OCI-LY3 (cell line): ENCODE measurements around the gene SLC25A21.

Experiments
- H2AFZ ChIP-seq: fragments of 200-600, 300-600 bp; shearing (Covaris generic); 2 replicates; pipeline ENCODE4 v1.6.0; 2014; ENCODE audit warnings: antibody characterized with exemption, low read depth, low read length
- H3K27ac ChIP-seq: fragments of 200-600, 300-600 bp; sonication (generic); 2 replicates; pipeline ENCODE4 v1.5.1; 2014; ENCODE audit warnings: mild to moderate bottlenecking, low read length, moderate library complexity, mixed read lengths
- H3K27me3 ChIP-seq: fragments of 200-600, 300-600 bp; sonication (generic); 2 replicates; pipeline ENCODE4 v1.6.1; 2014; ENCODE audit warnings: low read depth, low read length, mixed read lengths
- H3K36me3 ChIP-seq: fragments of 200-600, 300-600 bp; sonication (generic); replicated peaks from 2 replicates; pipeline ENCODE3; 2014; ENCODE audit warnings: low read depth, low read length, mixed read lengths
- H3K4me1 ChIP-seq: fragments of 300-600, 200-600 bp; sonication (generic); 2 replicates; pipeline ENCODE4 v1.6.1; 2014; ENCODE audit warnings: low read length, mixed read lengths
- H3K4me2 ChIP-seq: fragments of 200-600, 300-600 bp; sonication (generic); 2 replicates; pipeline ENCODE4 v1.6.1; 2014; ENCODE audit warnings: low read length, mixed read lengths
- H3K4me3 ChIP-seq: fragments of 300-600, 200-600 bp; sonication (generic); 2 replicates; pipeline ENCODE4 v1.5.1; 2014; ENCODE audit warnings: antibody characterized with exemption, mild to moderate bottlenecking, low read length, moderate library complexity
- H3K79me2 ChIP-seq: fragments of 300-600, 200-600 bp; shearing (Covaris generic); 2 replicates; pipeline ENCODE4 v1.6.1; 2014; ENCODE audit warnings: mild to moderate bottlenecking, low read length, mixed read lengths
- H3K9ac ChIP-seq: fragments of 300-600, 200-600 bp; shearing (Covaris generic); 2 replicates; pipeline ENCODE4 v1.6.0; 2014; ENCODE audit warnings: mild to moderate bottlenecking, low read length, moderate library complexity
- H3K9me3 ChIP-seq: fragments of 200-600, 300-600 bp; shearing (Covaris generic); 2 replicates; pipeline ENCODE4 v1.6.1; 2014; ENCODE audit warnings: low read length, mixed read lengths; ENCODE audit not compliant: insufficient read depth
- H4K20me1 ChIP-seq: fragments of 200-600, 300-600 bp; sonication (generic); 2 replicates; pipeline ENCODE4 v1.6.1; 2016; ENCODE audit warnings: low read length, mixed read lengths; ENCODE audit not compliant: insufficient read depth
- EZH2phosphoT487 ChIP-seq: fragments of 200-600 bp; shearing (Covaris generic); IDR thresholded peaks from 2 replicates; pipeline ENCODE4 v1.6.1; 2018; ENCODE audit warnings: antibody characterized with exemption, mixed run types, low read depth
- TF ChIP-seq, protein P1 (sequence below): fragments of 200-600, 300-600 bp; sonication (generic); IDR thresholded peaks from 2 replicates; pipeline ENCODE4 v1.5.1; 2014; ENCODE audit warnings: antibody characterized with exemption, low read length, low read depth

The SLC25A21 gene

DNA sequence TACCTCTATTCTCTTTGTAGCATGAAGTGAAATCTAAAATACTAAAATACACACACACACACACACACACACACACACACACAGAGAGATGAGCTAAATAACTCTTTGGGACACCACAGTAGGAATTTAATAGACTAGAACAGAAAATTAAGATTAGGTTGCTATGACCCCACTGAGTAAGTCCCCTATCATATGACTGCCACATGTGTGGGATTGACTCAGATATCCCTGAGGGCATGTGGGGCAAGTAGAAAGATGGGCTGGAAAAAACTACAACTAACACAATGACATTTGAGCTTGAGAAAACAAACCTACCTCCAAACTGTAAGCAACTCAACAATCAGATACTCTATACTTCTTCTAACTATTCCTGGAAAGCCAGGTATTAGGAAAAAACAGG, 27.0 kb downstream of the SLC25A21 start:
- Histone ChIP-seq H3K79me2 (no peaks in the 10 kb centered on the region), H2AFZ (no peak overlapping the region), H3K4me2 (no peak overlapping the region), H3K27me3 (no peaks in the 10 kb centered on the region), H4K20me1 (no peaks in the 10 kb centered on the region), H3K36me3 (no peaks in the 10 kb centered on the region), H3K9me3 (no peaks in the 10 kb centered on the region), H3K4me1 (peaks cover 12% of the 10 kb centered on the region), H3K9ac (no peak overlapping the region), H3K4me3 (no peak overlapping the region), H3K27ac (no peak overlapping the region)
- TF ChIP-seq, protein P1, sequence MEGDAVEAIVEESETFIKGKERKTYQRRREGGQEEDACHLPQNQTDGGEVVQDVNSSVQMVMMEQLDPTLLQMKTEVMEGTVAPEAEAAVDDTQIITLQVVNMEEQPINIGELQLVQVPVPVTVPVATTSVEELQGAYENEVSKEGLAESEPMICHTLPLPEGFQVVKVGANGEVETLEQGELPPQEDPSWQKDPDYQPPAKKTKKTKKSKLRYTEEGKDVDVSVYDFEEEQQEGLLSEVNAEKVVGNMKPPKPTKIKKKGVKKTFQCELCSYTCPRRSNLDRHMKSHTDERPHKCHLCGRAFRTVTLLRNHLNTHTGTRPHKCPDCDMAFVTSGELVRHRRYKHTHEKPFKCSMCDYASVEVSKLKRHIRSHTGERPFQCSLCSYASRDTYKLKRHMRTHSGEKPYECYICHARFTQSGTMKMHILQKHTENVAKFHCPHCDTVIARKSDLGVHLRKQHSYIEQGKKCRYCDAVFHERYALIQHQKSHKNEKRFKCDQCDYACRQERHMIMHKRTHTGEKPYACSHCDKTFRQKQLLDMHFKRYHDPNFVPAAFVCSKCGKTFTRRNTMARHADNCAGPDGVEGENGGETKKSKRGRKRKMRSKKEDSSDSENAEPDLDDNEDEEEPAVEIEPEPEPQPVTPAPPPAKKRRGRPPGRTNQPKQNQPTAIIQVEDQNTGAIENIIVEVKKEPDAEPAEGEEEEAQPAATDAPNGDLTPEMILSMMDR, result no peak
- TF ChIP-seq EZH2phosphoT487, result no peak

DNA sequence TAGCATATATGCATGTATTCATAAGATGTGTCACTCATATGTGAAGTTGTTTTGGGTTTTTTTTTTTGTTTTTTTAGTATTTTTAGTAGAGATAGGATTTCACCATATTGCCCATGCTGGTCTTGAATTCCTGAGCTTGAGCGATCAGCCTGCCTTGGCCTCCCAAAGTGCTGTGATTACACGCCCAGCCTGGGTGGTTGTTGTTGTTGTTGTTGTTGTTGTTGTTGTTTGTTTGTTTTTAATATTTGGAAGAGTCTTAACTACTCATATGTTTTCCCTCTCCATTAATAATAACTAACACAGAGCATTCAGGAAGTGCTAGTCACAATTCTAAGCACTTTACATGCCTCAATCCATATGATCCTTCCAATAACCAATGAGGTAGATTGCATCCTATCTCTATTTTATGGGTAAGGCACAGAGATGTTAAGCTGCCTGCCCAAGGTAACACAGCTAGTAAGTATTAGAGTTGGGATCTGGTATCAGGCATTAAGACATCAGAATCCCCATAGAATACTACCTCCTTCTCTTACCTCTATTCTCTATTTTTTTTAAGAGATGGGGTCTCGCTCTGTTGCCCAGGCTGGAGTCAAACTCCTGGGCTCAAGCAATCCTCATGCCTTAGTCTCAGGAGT, 27.6 kb downstream of the SLC25A21 start:
- Histone ChIP-seq H3K4me2 (no peak overlapping the region), H3K27ac (no peak overlapping the region), H3K79me2 (no peaks in the 10 kb centered on the region), H4K20me1 (no peaks in the 10 kb centered on the region), H3K36me3 (no peaks in the 10 kb centered on the region), H3K9ac (no peak overlapping the region), H3K9me3 (no peaks in the 10 kb centered on the region), H3K4me1 (peaks cover 16% of the 10 kb centered on the region), H3K4me3 (no peak overlapping the region), H2AFZ (no peak overlapping the region), H3K27me3 (0 out of 2 replicates have a peak, but pooled peaks cover under 1% of the 10 kb centered on the region)
- TF ChIP-seq, protein P1, result no peak

DNA sequence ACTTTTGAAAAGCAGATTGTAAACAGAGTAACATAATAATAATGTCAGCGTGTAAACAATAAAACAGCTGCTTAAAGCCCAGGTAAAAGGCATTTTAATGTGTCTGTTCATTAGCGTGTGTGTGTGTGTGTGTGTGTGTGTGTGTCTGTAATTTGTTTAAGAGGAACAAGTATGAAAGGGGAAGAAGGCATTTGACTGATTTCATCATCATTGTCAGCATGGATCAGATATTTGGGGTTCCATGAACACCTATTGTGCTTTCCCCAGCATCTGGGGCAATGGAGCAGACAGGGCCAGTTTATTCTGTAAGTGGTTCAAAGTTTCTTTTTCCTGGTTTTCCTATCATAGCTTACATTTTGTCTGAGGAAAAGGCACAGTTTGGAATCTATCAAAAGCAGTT, 28.9 kb downstream of the SLC25A21 start:
- no peaks in the 10 kb centered on the region for H3K36me3 ChIP-seq
- no peaks in the 10 kb centered on the region for H3K9me3 ChIP-seq
- H2AFZ ChIP-seq, result no peak overlapping the region
- H3K27me3 ChIP-seq, result peaks cover 9% of the 10 kb centered on the region; the same call in 1 of the 2 replicates
- H4K20me1 ChIP-seq, result no peaks in the 10 kb centered on the region
- H3K79me2 ChIP-seq, result no peaks in the 10 kb centered on the region
- H3K4me2 ChIP-seq, result peak overlapping the region; percentile 1; the same call in 1 of the 2 replicates
- H3K27ac ChIP-seq, result no peak overlapping the region
- no peak overlapping the region for H3K9ac ChIP-seq
- TF ChIP-seq, protein P1, result no peak
- TF ChIP-seq EZH2phosphoT487, result no peak
- H3K4me3 ChIP-seq, result no peak overlapping the region
- peaks cover 20% of the 10 kb centered on the region for H3K4me1 ChIP-seq

DNA sequence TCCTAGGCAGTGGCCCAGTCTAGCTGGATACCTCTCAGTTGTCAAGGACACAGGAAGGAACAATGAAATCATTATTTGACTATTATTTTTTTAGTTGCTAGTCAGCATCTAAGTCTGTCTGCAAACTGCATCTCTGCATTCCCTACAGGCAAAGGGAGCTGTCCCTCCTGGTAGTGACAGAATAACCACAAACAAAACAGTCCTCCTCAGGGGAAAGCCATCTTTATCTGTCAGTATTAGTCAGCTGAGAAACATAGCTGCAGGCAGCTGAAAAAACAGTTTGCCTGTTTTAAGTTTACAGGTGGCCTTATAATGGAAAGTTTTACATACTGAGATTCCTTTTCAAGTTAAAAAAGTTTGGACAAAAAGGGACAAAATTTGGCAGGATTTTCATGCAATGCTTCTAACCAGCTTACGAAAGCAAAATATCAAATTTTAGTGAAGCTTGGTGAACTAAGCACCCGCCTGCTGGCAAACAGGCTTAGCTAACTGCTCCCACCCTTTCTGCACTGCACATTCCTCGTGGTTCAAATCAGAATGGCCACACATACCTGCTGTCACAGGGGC, 29.5 kb downstream of the SLC25A21 start:
- peak overlapping the region; percentile 1; the same call in 1 of the 2 replicates for H3K4me2 ChIP-seq
- H3K27me3 ChIP-seq, result peaks cover 9% of the 10 kb centered on the region; the same call in 1 of the 2 replicates
- H3K79me2 ChIP-seq, result no peaks in the 10 kb centered on the region
- no peaks in the 10 kb centered on the region for H4K20me1 ChIP-seq
- H3K27ac ChIP-seq, result no peak overlapping the region
- H3K36me3 ChIP-seq, result no peaks in the 10 kb centered on the region
- no peak overlapping the region for H3K9ac ChIP-seq
- no peaks in the 10 kb centered on the region for H3K9me3 ChIP-seq
- no peak overlapping the region for H3K4me3 ChIP-seq
- no peak for TF ChIP-seq EZH2phosphoT487
- TF ChIP-seq, protein P1, result no peak
- H3K4me1 ChIP-seq, result peaks cover 20% of the 10 kb centered on the region
- no peak overlapping the region for H2AFZ ChIP-seq
